H1 (cell line): ENCODE results near the gene TBC1D24. TPM values are rescaled to one million over a fixed set of nuclear protein-coding genes. Genes with fewer than 3 reads are reported as not detected.

Source experiments
- CTCF ChIA-PET: fragments of 300-600 bp; sonication (Branson Sonifier 250); formaldehyde crosslinking; loops from one replicate; lab custom pipeline; 2021; ENCODE audit not compliant: partially characterized antibody; lab: Charles Lee
- POLR2A ChIA-PET: fragments of 300-600 bp; sonication (Branson Sonifier 250); formaldehyde crosslinking; loops from one replicate; lab custom pipeline; 2021; ENCODE audit warnings: inconsistent platforms; ENCODE audit not compliant: partially characterized antibody; lab: Charles Lee
- DNase-seq, 2 experiments: peaks; one replicate each; pipeline versions ENCODE4 v3.0.0 to v3.0.0-alpha.2; 2010 to 2022; ENCODE audit warnings: low spot score in 2 of 2, low read depth in 1 of 2, mixed read lengths in 1 of 2
- FAIRE-seq: peaks from 2 replicates; lab custom pipeline; 2011; peaks lifted over from hg19 to GRCh38; lab: Jason Lieb, UNC
- H2AFZ ChIP-seq: 2 replicates; pipeline ENCODE4 v1.8.1; 2012; ENCODE audit warnings: low read length, inconsistent platforms
- H2AK5ac ChIP-seq: 2 replicates; pipeline ENCODE4 v1.6.1; 2013; ENCODE audit warnings: low read depth, low read length
- H2BK120ac ChIP-seq: replicated peaks from 2 replicates; pipeline ENCODE3; 2013; ENCODE audit warnings: low read depth, low read length, inconsistent platforms
- H2BK12ac ChIP-seq: 2 replicates; pipeline ENCODE4 v1.6.1; 2013; ENCODE audit warnings: low read depth, low read length
- H2BK15ac ChIP-seq: 2 replicates; pipeline ENCODE4 v1.6.1; 2013; ENCODE audit warnings: low read length
- H2BK20ac ChIP-seq: 2 replicates; pipeline ENCODE4 v1.6.1; 2013; ENCODE audit warnings: low read length
- H2BK5ac ChIP-seq: 2 replicates; pipeline ENCODE4 v1.6.1; 2013; ENCODE audit warnings: low read depth, low read length
- H3K14ac ChIP-seq: 2 replicates; pipeline ENCODE4 v1.6.1; 2013; ENCODE audit warnings: inconsistent platforms; ENCODE audit not compliant: insufficient read length
- H3K18ac ChIP-seq: 2 replicates; pipeline ENCODE4 v1.6.1; 2013; ENCODE audit warnings: low read length; ENCODE audit errors: extremely low read depth
- H3K23ac ChIP-seq: 2 replicates; pipeline ENCODE4 v1.6.1; 2013; ENCODE audit warnings: inconsistent platforms; ENCODE audit not compliant: insufficient read length
- H3K23me2 ChIP-seq: 2 replicates; pipeline ENCODE4 v1.6.1; 2013; ENCODE audit warnings: low read depth, low read length
- H3K27ac ChIP-seq: 2 replicates; pipeline ENCODE4 v1.6.1; 2011; ENCODE audit warnings: low read depth, low read length, inconsistent platforms
- H3K27me3 ChIP-seq, 4 experiments: replicated peaks in 1 of 4; 1 replicate in 1 of 4; 2 replicates in 3 of 4; pipeline versions ENCODE4 v1.6.1 to v1.8.1; 2011 to 2013; ENCODE audit warnings: low read length in 3 of 4, mild to moderate bottlenecking in 3 of 4, inconsistent platforms in 2 of 4, mixed read lengths in 2 of 4, moderate library complexity in 1 of 4; ENCODE audit not compliant: control insufficient read depth in 3 of 4, insufficient read depth in 3 of 4; ENCODE audit errors: extremely low read depth in 1 of 4
- H3K36me3 ChIP-seq, 4 experiments: 2 replicates each; pipeline versions ENCODE4 v1.6.1 to v1.8.1; 2011 to 2013; ENCODE audit warnings: mild to moderate bottlenecking in 4 of 4, low read length in 3 of 4, moderate library complexity in 2 of 4, control low read depth in 1 of 4, inconsistent platforms in 1 of 4; ENCODE audit not compliant: insufficient read depth in 4 of 4, control insufficient read depth in 2 of 4
- H3K4ac ChIP-seq: replicated peaks from 2 replicates; pipeline ENCODE3; 2013; ENCODE audit warnings: low read length, low read depth, mixed read lengths, inconsistent platforms; ENCODE audit not compliant: insufficient read length
- H3K4me1 ChIP-seq, 4 experiments: replicated peaks in 1 of 4; 1 replicate in 1 of 4; 2 replicates in 3 of 4; pipeline versions ENCODE4 v1.6.1 to v1.8.1; 2011 to 2013; ENCODE audit warnings: low read length in 3 of 4, inconsistent platforms in 2 of 4, mixed read lengths in 1 of 4; ENCODE audit not compliant: insufficient read depth in 4 of 4, control insufficient read depth in 3 of 4
- H3K4me2 ChIP-seq, 2 experiments: 2 replicates each; pipeline versions ENCODE4 v1.6.1 to v1.8.1; 2011 to 2013; ENCODE audit warnings: low read depth in 2 of 2, low read length in 2 of 2, control low read depth in 1 of 2, inconsistent platforms in 1 of 2, mild to moderate bottlenecking in 1 of 2; ENCODE audit not compliant: insufficient read depth in 1 of 2
- H3K4me3 ChIP-seq, 4 experiments: fragments of 200-600, 300-600 bp in 1 of 4; sonication (generic), shearing (Covaris generic), sonication (Bioruptor Twin) in 1 of 4; 2 replicates each; pipeline versions ENCODE4 v1.5.1 to v1.8.1; 2011 to 2016; ENCODE audit warnings: low read length in 4 of 4, low read depth in 3 of 4, control low read depth in 2 of 4, inconsistent platforms in 2 of 4, mild to moderate bottlenecking in 2 of 4, mixed read lengths in 1 of 4, moderate library complexity in 1 of 4; ENCODE audit not compliant: insufficient read depth in 2 of 4; ENCODE audit errors: extremely low read depth in 1 of 4
- H3K56ac ChIP-seq: replicated peaks from 2 replicates; pipeline ENCODE3; 2013; ENCODE audit warnings: low read depth, mild to moderate bottlenecking, mixed read lengths, low read length, inconsistent platforms; ENCODE audit not compliant: insufficient read length
- H3K79me1 ChIP-seq: 2 replicates; pipeline ENCODE4 v1.6.1; 2013; ENCODE audit warnings: low read depth, low read length, control low read depth
- H3K79me2 ChIP-seq, 2 experiments: 2 replicates each; pipeline versions ENCODE4 v1.6.1 to v1.8.1; 2012 to 2013; ENCODE audit warnings: low read length in 2 of 2, mild to moderate bottlenecking in 2 of 2, inconsistent platforms in 1 of 2; ENCODE audit not compliant: insufficient read depth in 2 of 2, control insufficient read depth in 1 of 2
- H3K9ac ChIP-seq, 4 experiments: replicated peaks in 1 of 4; 1 replicate in 1 of 4; 2 replicates in 3 of 4; pipeline versions ENCODE4 v1.6.1 to v1.8.1; 2011 to 2013; ENCODE audit warnings: low read depth in 3 of 4, low read length in 3 of 4, control low read depth in 2 of 4, mild to moderate bottlenecking in 2 of 4, moderate library complexity in 2 of 4, inconsistent platforms in 1 of 4; ENCODE audit errors: extremely low read depth in 1 of 4
- H3K9me3 ChIP-seq, 2 experiments: 2 replicates each; pipeline versions ENCODE4 v1.6.1 to v1.8.1; 2012 to 2013; ENCODE audit warnings: mild to moderate bottlenecking in 2 of 2, moderate library complexity in 2 of 2, control low read depth in 1 of 2, inconsistent platforms in 1 of 2, low read depth in 1 of 2, low read length in 1 of 2, mixed read lengths in 1 of 2; ENCODE audit not compliant: insufficient read depth in 2 of 2
- H4K20me1 ChIP-seq, 2 experiments: replicated peaks in 1 of 2; 2 replicates each; pipeline versions ENCODE3 to v1.8.1; 2011 to 2013; ENCODE audit warnings: inconsistent platforms in 2 of 2, low read length in 2 of 2, mild to moderate bottlenecking in 1 of 2; ENCODE audit not compliant: insufficient read depth in 2 of 2, control insufficient read depth in 1 of 2
- H4K5ac ChIP-seq: 2 replicates; pipeline ENCODE4 v1.6.1; 2013; ENCODE audit warnings: low read length, low read depth, mixed read lengths, inconsistent platforms; ENCODE audit not compliant: insufficient read length
- H4K8ac ChIP-seq: 2 replicates; pipeline ENCODE4 v1.8.0; 2013; ENCODE audit warnings: mild to moderate bottlenecking, moderate library complexity, low read length, inconsistent platforms; ENCODE audit not compliant: insufficient read depth; ENCODE audit errors: extremely low read depth
- H4K91ac ChIP-seq: replicated peaks from 2 replicates; pipeline ENCODE3; 2013; ENCODE audit warnings: low read length, mixed read lengths, inconsistent platforms; ENCODE audit not compliant: insufficient read length
- WGBS, 2 experiments: shearing (Covaris generic) in 1 of 2; methylation state at CpG; one replicate each; pipeline versions ENCODE4 v1.1.6 to v1.1.7; 2013 to 2015; ENCODE audit warnings: low lambda C conversion rate in 2 of 2, mixed read lengths in 2 of 2, inconsistent platforms in 1 of 2, low coverage in 1 of 2, missing lambda C conversion rate in 1 of 2; ENCODE audit not compliant: insufficient replicate concordance in 2 of 2, insufficient coverage in 1 of 2, insufficient read length in 1 of 2; ENCODE audit errors: extremely low coverage in 1 of 2, missing lambda C conversion rate in 1 of 2; 5-methylcytosine and 5-hydroxymethylcytosine counted together
- polyA plus RNA-seq, 7 experiments: library from polyadenylated mRNA; depleted of rRNA in 3 of 7; stranded (reverse) in 5 of 7; unstranded in 2 of 7; fragments of >200 nt in 5 of 7; fragments of 200-250 nt in 2 of 7; gene quantifications; 1 replicate in 5 of 7; 2 replicates in 1 of 7; 4 replicates in 1 of 7; pipeline versions ENCODE4 v1.2.1 to v1.2.3, GENCODE V29; 2011 to 2013; ENCODE audit warnings: missing spikeins in 2 of 7, mixed read lengths in 2 of 7
- total RNA-seq: library from RNA; stranded (reverse); fragmentation: NEBNext Ultra II Directional; extraction: Animal tissue kit (Norgen Biotek cat#: 25700); gene quantifications from 2 replicates; pipeline ENCODE4 v1.2.1, GENCODE V29; 2021

The TBC1D24 gene
- total and polyA plus RNA-seq, 2 of the 8 experiments (the other 6 are each of a cell fraction or from before 2014, with no cell fraction given), result 8.7 to 21.5 TPM

DNA sequence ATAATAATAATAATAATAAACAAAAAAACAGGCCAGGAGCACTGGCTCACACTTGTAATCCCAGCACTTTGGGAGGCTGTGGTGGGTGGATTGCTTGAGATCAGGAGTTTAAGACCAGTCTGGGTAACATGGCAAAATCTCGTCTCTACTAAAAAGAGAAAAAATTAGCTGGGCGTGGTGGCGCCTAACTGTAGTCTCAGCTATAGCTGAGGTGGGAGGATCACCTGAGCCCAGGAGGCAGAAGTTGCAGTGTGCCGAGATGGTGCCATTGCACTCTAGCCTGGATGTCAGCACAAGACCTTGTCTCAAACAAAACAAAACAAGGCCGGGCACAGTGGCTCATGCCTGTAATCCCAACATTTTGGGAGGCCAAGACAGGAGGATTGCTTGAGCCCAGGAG is 20.1 kb downstream of the TBC1D24 start:
- no peak overlapping the region for H3K18ac ChIP-seq
- no peak overlapping the region for H3K4me3 ChIP-seq
- H3K4me1 ChIP-seq, result no peaks in the 10 kb centered on the region
- FAIRE-seq (no peak), DNase-seq (no peak)
- H3K27ac ChIP-seq, result no peak overlapping the region
- H3K4me2 ChIP-seq, result no peak overlapping the region
- POLR2A ChIA-PET, result interaction anchor here (0.7 to 1.5 kb wide), 2 partner anchors 13 to 222 kb away, joined by 4 read pairs; no protein-coding TSS in a partner anchor
- H3K9me3 ChIP-seq, result no peaks in the 10 kb centered on the region
- no peak overlapping the region for H4K5ac ChIP-seq
- no peak overlapping the region for H2BK15ac ChIP-seq
- peaks cover 0 to 9% of the 10 kb centered on the region in 2 experiments for H4K20me1 ChIP-seq
- whole genome bisulfite sequencing, 2 experiments, result 92% methylated on average over 5 of the region's 5 CpGs; no CpG with 5 or more reads in 1 of the 2 experiments
- CTCF ChIA-PET, result no interaction called here
- H4K91ac ChIP-seq, result no peak overlapping the region
- no peak overlapping the region for H3K4ac ChIP-seq
- no peak overlapping the region for H4K8ac ChIP-seq
- H3K36me3 ChIP-seq, result peaks cover 0 to 15% (median 4%) of the 10 kb centered on the region in 4 experiments; a peak in 4 of 8 replicates
- H2BK5ac ChIP-seq, result no peak overlapping the region
- no peak overlapping the region for H2BK12ac ChIP-seq
- no peak overlapping the region for H2AK5ac ChIP-seq
- no peak overlapping the region for H2AFZ ChIP-seq
- no peaks in the 10 kb centered on the region; the same call in 1 of the 2 replicates for H3K79me1 ChIP-seq
- no peak overlapping the region for H3K23ac ChIP-seq
- H3K9ac ChIP-seq, result no peak overlapping the region
- H3K79me2 ChIP-seq, result 0 out of 4 replicates have a peak, but pooled peaks cover 0 to 2% of the 10 kb centered on the region in 2 experiments
- no peak overlapping the region for H3K56ac ChIP-seq
- H3K14ac ChIP-seq, result no peak overlapping the region
- no peak overlapping the region for H2BK120ac ChIP-seq
- H2BK20ac ChIP-seq, result no peak overlapping the region
- no peaks in the 10 kb centered on the region for H3K23me2 ChIP-seq
- no peaks in the 10 kb centered on the region for H3K27me3 ChIP-seq
